Measurements from ENCODE around the gene ELANE. TPM values are rescaled to one million over a fixed set of nuclear protein-coding genes. Genes with fewer than 3 reads are reported as not detected.

Gene ELANE
- 0.83 and 1.2 TPM in 2 replicates for total RNA-seq
- polyA plus RNA-seq, result 0.81 and 3.0 TPM in 2 replicates

GRCh38 chr19:852136-853013, at the start of gene ELANE:
TSS of gene ELANE (plus strand) at chr19:852303. CDS start at chr19:852329, 26 bp downstream.
- no peak for TF ChIP-seq EZH2phosphoT487 (IDR thresholded peaks at IDR 0.05; ENCODE audit: low read depth, severe bottlenecking, unreplicated experiment)
- no peak for TF ChIP-seq CTCF (IDR thresholded peaks at IDR 0.05; ENCODE audit: poor library complexity)
- no peak for TF ChIP-seq EZH2 (IDR thresholded peaks at IDR 0.05; ENCODE audit: borderline replicate concordance)
- peak; percentile 4 for DNase-seq (ENCODE audit: low spot score)
- no peaks in the 10 kb centered on the region for H3K36me3 ChIP-seq (replicated peaks; ENCODE audit: insufficient read depth, low read depth)
- H3K9me3 ChIP-seq (ENCODE audit: low read depth), result no peaks in the 10 kb centered on the region
- H3K4me2 ChIP-seq, result no peak within 1 kb of the TSS
- no peak within 1 kb of the TSS for H3K4me3 ChIP-seq
- WGBS (ENCODE audit: low lambda C conversion rate, missing lambda C conversion rate), result 94% methylated on average over 42 of the region's 55 CpGs
- peaks cover 2% of the 10 kb centered on the region for H3K27me3 ChIP-seq
- H2AFZ ChIP-seq, result no peak within 1 kb of the TSS
- no peaks in the 10 kb centered on the region for H3K79me2 ChIP-seq
- no peaks in the 10 kb centered on the region for H3K9me2 ChIP-seq (replicated peaks; ENCODE audit: insufficient read depth)
- H4K20me1 ChIP-seq (ENCODE audit: insufficient read depth, poor library complexity, severe bottlenecking), result no peaks in the 10 kb centered on the region
- H3K4me1 ChIP-seq (ENCODE audit: insufficient read depth), result no peaks in the 10 kb centered on the region
- peak within 1 kb of the TSS; percentile 65 for H3K27ac ChIP-seq

- WGBS (ENCODE audit: low lambda C conversion rate, missing lambda C conversion rate), result 59% methylated on average over 28 of the region's 28 CpGs
- DNase-seq (ENCODE audit: low spot score), result no peak
- H3K9me3 ChIP-seq (ENCODE audit: low read depth), result no peaks in the 10 kb centered on the region
- peaks cover 98% of the 10 kb centered on the region for H4K20me1 ChIP-seq (ENCODE audit: insufficient read depth, poor library complexity, severe bottlenecking)
- H3K27ac ChIP-seq, result peak overlapping the region; percentile 62
- H3K4me1 ChIP-seq (ENCODE audit: insufficient read depth), result peaks cover 40% of the 10 kb centered on the region
- peaks cover 97% of the 10 kb centered on the region for H3K79me2 ChIP-seq
- H3K4me3 ChIP-seq, result no peak overlapping the region
- H3K9me2 ChIP-seq (replicated peaks; ENCODE audit: insufficient read depth), result no peaks in the 10 kb centered on the region
- H3K27me3 ChIP-seq, result no peaks in the 10 kb centered on the region
- H2AFZ ChIP-seq, result no peak overlapping the region
- H3K36me3 ChIP-seq (replicated peaks; ENCODE audit: insufficient read depth, low read depth), result no peaks in the 10 kb centered on the region
- no peak for TF ChIP-seq EZH2phosphoT487 (IDR thresholded peaks at IDR 0.05; ENCODE audit: low read depth, severe bottlenecking, unreplicated experiment)
- TF ChIP-seq CTCF (IDR thresholded peaks at IDR 0.05; ENCODE audit: poor library complexity), result no peak
- TF ChIP-seq EZH2 (IDR thresholded peaks at IDR 0.05; ENCODE audit: borderline replicate concordance), result no peak
- H3K4me2 ChIP-seq, result peak overlapping the region; percentile 98
Observed at GRCh38 chr19:802498-803098, 49.5 kb upstream of the ELANE start.

- peaks cover 100% of the 10 kb centered on the region for H3K79me2 ChIP-seq
- WGBS (ENCODE audit: low lambda C conversion rate, missing lambda C conversion rate), result 83% methylated on average over 17 of the region's 17 CpGs
- no peaks in the 10 kb centered on the region for H3K9me3 ChIP-seq (ENCODE audit: low read depth)
- no peaks in the 10 kb centered on the region for H3K27me3 ChIP-seq
- H3K4me1 ChIP-seq (ENCODE audit: insufficient read depth), result peaks cover 40% of the 10 kb centered on the region
- H2AFZ ChIP-seq, result no peak overlapping the region
- no peak for TF ChIP-seq EZH2phosphoT487 (IDR thresholded peaks at IDR 0.05; ENCODE audit: low read depth, severe bottlenecking, unreplicated experiment)
- no peak for TF ChIP-seq EZH2 (IDR thresholded peaks at IDR 0.05; ENCODE audit: borderline replicate concordance)
- no peak for TF ChIP-seq CTCF (IDR thresholded peaks at IDR 0.05; ENCODE audit: poor library complexity)
- H3K4me3 ChIP-seq, result no peak overlapping the region
- DNase-seq (ENCODE audit: low spot score), result no peak
- peaks cover 100% of the 10 kb centered on the region for H4K20me1 ChIP-seq (ENCODE audit: insufficient read depth, poor library complexity, severe bottlenecking)
- H3K27ac ChIP-seq, result peak overlapping the region; percentile 62
- H3K4me2 ChIP-seq, result peak overlapping the region; percentile 98
- no peaks in the 10 kb centered on the region for H3K9me2 ChIP-seq (replicated peaks; ENCODE audit: insufficient read depth)
- H3K36me3 ChIP-seq (replicated peaks; ENCODE audit: insufficient read depth, low read depth), result no peaks in the 10 kb centered on the region
Observed at GRCh38 chr19:803099-803561, 49.0 kb upstream of the ELANE start.

All from hepatocyte (in vitro differentiated cells).